Heart left ventricle (tissue), 16 donors: ENCODE measurements around the gene MUL1. TPM values are rescaled to one million over a fixed set of nuclear protein-coding genes. Genes with fewer than 3 reads are reported as not detected.
A peak's percentile ranks its signal among the peaks of the same experiment; 100 is the strongest.

Experiments used
- ATAC-seq, 4 donors: fragments of 200-7000 bp; cut with Tn5 transposase; one replicate each; pipeline ENCODE4 v1.9.1; 2020 to 2022; ENCODE audit warnings: moderate library complexity in 4 of 4, mild to moderate bottlenecking in 3 of 4, moderate number of reproducible peaks in 1 of 4
- DNase-seq, 5 donors: peaks; one replicate each; pipeline ENCODE4 v3.0.0-alpha.2; 2020
- H3K27ac ChIP-seq, 12 donors: fragments of 200-600 bp; sonication (generic) in 4 of 12; one replicate each; pipeline versions ENCODE4 v1.5.0 to v1.8.0; 2016 to 2022; ENCODE audit warnings: mild to moderate bottlenecking in 2 of 12
- H3K27me3 ChIP-seq, 9 donors: fragments of 200-600 bp; sonication (generic) in 2 of 9; one replicate each; pipeline versions ENCODE4 v1.5.1 to v1.8.0; 2016 to 2022; ENCODE audit warnings: mild to moderate bottlenecking in 3 of 9
- H3K36me3 ChIP-seq, 9 donors: fragments of 200-600 bp; sonication (generic) in 2 of 9; one replicate each; pipeline versions ENCODE4 v1.5.0 to v1.8.0; 2018 to 2022; ENCODE audit warnings: mild to moderate bottlenecking in 2 of 9
- H3K4me1 ChIP-seq, 12 donors: fragments of 200-600 bp; sonication (generic) in 4 of 12; one replicate each; pipeline versions ENCODE4 v1.5.0 to v1.8.0; 2016 to 2022; ENCODE audit warnings: mild to moderate bottlenecking in 3 of 12
- H3K4me3 ChIP-seq, 12 donors: fragments of 200-600 bp; sonication (generic) in 4 of 12; one replicate each; pipeline versions ENCODE4 v1.5.0 to v1.8.0; 2017 to 2022; ENCODE audit warnings: mild to moderate bottlenecking in 9 of 12, moderate library complexity in 4 of 12
- H3K9me3 ChIP-seq, 12 donors: fragments of 200-600 bp; sonication (generic) in 4 of 12; one replicate each; pipeline versions ENCODE4 v1.5.0 to v1.8.0; 2016 to 2022; ENCODE audit warnings: mild to moderate bottlenecking in 1 of 12
- POLR2A ChIP-seq, 2 donors: fragments of 450-650 bp; IDR thresholded peaks; one replicate each; pipeline ENCODE4 v1.6.1; 2017; ENCODE audit warnings: antibody characterized with exemption in 2 of 2, mild to moderate bottlenecking in 2 of 2, moderate library complexity in 2 of 2
- WGBS, 4 donors: extraction: QIAGEN DNeasy Blood & Tissue Kit in 2 of 4; methylation state at CpG; one replicate each; pipeline versions ENCODE4 v1.1.5 to v1.1.7; 2013 to 2018; 5-methylcytosine and 5-hydroxymethylcytosine counted together
- intact Hi-C, 10 donors: fragments of 100-400 bp; cut with DNase I; formaldehyde crosslinking; loops; one replicate each; pipeline versions ENCODE4 v1.11.1 to v1.14.2; 2022
- polyA plus RNA-seq, 2 donors: library from polyadenylated mRNA; stranded (reverse); fragments of 200-250 nt; gene quantifications; one replicate each; pipeline ENCODE4 v1.2.3, GENCODE V29; 2013
- total RNA-seq, 9 donors: library from RNA; depleted of rRNA in 2 of 9; stranded (reverse); fragments of >200 nt in 2 of 9; fragmentation: NEBNext Ultra II Directional in 3 of 9; extraction: Animal tissue kit (Norgen Biotek cat#: 25700) in 3 of 9; gene quantifications; one replicate each; pipeline versions ENCODE4 v1.1.0 to v1.2.4, GENCODE V29; 2016 to 2023
- TF ChIP-seq, protein P1 (sequence below), 12 donors: fragments of 200-600 bp; sonication (generic) in 4 of 12; IDR thresholded peaks; one replicate each; pipeline versions ENCODE4 v1.5.0 to v1.8.0; 2018 to 2022; ENCODE audit warnings: antibody characterized with exemption in 12 of 12, mild to moderate bottlenecking in 5 of 12
- donor health status: ischemic (EF 13 %, LVEDD 7.1; RV severe dilation, severe dysfunction).
- donor health status: healthy with polysubstance abuse.
- donor health status: DM: no; HTN: yes; CAD: no.
- donor health status: DM: no; HTN: no; CAD: no.
- donor health status: ischemic (EF 25% LVEDD 6.9; RV normal size, moderate dysfunction).
- donor health status: ischemic (EF 25% LVEDD 5.7; RV mildly dilated, moderate dysfunction).
- donor health status: healthy.
- donor health status: DM: yes; HTN: yes; CAD: no.
- donor health status: ischemic (EF 35%, LVEDD 5.7; RV mildly dilated, moderate dysfunction).
- donor health status: nonischemic (EF 11% LVEDD 7.7; RV severe dilation, severe dysfunction).
- donor health status: DM: yes; HTN: yes; CAD: no.
- donor health status: PGD.
- donor health status: ischemic (EF 29% LVEDD 5.4; RV normal size, mild dysfunction).
- donor health status: nonischemic (EF 23%, LVEDD 6.1; RV moderate dilation, normal function).

MUL1 gene
- total and polyA plus RNA-seq, 11 donors: 12.4 to 57.3 (median 41.2) TPM

DNA sequence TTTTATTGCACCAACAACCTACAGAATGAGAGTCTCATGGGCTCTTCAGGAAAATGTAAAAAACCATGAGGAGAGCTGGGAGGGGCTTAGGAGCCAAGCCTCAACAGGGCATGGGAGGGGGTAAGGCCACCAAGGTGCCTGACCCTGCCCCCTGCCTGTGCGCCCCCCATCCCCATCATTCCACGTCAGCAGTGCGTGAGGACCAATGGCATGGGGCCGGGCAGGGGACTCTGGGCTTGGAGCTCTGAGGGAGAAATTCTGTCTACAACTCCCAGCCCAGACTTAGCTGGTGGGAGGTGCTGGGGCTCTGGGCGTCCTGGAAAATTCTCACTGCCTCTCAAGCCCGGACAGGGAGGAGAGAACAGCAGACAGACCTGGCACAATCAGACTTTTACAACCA lies 16.8 kb downstream of the MUL1 start:
- WGBS, 4 donors: 62 to 84% (median 75%) methylated on average over 6 of the region's 6 CpGs
- intact Hi-C loops: loop anchor here (5.0 to 10.0 kb wide), 9 partner anchors 114 to 576 kb away; no protein-coding TSS in a partner anchor
- H3K4me1 ChIP-seq: peaks cover 0 to 33% (median 20%) of the 10 kb centered on the region in 12 donors
- ATAC-seq: no peak
- TF ChIP-seq, protein P1, sequence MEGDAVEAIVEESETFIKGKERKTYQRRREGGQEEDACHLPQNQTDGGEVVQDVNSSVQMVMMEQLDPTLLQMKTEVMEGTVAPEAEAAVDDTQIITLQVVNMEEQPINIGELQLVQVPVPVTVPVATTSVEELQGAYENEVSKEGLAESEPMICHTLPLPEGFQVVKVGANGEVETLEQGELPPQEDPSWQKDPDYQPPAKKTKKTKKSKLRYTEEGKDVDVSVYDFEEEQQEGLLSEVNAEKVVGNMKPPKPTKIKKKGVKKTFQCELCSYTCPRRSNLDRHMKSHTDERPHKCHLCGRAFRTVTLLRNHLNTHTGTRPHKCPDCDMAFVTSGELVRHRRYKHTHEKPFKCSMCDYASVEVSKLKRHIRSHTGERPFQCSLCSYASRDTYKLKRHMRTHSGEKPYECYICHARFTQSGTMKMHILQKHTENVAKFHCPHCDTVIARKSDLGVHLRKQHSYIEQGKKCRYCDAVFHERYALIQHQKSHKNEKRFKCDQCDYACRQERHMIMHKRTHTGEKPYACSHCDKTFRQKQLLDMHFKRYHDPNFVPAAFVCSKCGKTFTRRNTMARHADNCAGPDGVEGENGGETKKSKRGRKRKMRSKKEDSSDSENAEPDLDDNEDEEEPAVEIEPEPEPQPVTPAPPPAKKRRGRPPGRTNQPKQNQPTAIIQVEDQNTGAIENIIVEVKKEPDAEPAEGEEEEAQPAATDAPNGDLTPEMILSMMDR (IDR thresholded peaks at IDR 0.05): no peak
- TF ChIP-seq POLR2A (IDR thresholded peaks at IDR 0.05): no peak
- no peaks in the 10 kb centered on the region for H3K9me3 ChIP-seq
- peaks cover 0 to 23% (median 12%) of the 10 kb centered on the region in 9 donors for H3K27me3 ChIP-seq
- no peak overlapping the region for H3K27ac ChIP-seq
- DNase-seq: no peak
- no peaks in the 10 kb centered on the region for H3K36me3 ChIP-seq
- H3K4me3 ChIP-seq: no peak overlapping the region

DNA sequence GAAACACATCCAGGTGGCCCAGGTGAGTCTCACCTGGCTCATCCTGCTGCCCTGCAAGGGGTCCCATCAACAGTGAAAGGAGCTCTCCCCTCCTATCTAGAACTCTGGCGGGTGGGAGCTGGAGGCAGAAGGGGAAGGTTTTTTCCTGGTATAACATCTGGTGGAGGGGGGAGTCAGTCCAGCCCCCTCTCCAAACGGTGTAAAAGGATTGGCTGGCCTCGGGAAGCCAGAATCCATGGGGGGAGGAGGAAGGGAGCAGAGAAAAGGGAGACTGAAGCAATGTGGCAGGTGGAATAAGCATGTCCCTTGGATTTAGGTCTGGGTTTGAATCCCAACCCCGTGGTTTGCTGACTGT lies 20.7 kb downstream of the MUL1 start:
- intact Hi-C loops: no loop called here
- Histone ChIP-seq H3K4me1 (peaks cover 0 to 38% (median 16%) of the 10 kb centered on the region in 12 donors), H3K27me3 (peaks cover 14 to 58% (median 36%) of the 10 kb centered on the region in 9 donors), H3K36me3 (peaks cover 0 to 3% (median 0%) of the 10 kb centered on the region in 9 donors), H3K4me3 (peak overlapping the region in 8 of 12 donors; percentile 48 to 69 (median 62)), H3K27ac (peak overlapping the region in 7 of 12 donors; percentile 77 to 92 (median 86)), H3K9me3 (no peaks in the 10 kb centered on the region)
- DNase-seq (no peak), ATAC-seq (no peak)
- WGBS, 4 donors: 4 to 20% (median 13%) methylated on average over 4 of the region's 4 CpGs
- TF ChIP-seq, protein P1 (IDR thresholded peaks at IDR 0.05): no peak
- TF ChIP-seq POLR2A (IDR thresholded peaks at IDR 0.05): no peak

DNA sequence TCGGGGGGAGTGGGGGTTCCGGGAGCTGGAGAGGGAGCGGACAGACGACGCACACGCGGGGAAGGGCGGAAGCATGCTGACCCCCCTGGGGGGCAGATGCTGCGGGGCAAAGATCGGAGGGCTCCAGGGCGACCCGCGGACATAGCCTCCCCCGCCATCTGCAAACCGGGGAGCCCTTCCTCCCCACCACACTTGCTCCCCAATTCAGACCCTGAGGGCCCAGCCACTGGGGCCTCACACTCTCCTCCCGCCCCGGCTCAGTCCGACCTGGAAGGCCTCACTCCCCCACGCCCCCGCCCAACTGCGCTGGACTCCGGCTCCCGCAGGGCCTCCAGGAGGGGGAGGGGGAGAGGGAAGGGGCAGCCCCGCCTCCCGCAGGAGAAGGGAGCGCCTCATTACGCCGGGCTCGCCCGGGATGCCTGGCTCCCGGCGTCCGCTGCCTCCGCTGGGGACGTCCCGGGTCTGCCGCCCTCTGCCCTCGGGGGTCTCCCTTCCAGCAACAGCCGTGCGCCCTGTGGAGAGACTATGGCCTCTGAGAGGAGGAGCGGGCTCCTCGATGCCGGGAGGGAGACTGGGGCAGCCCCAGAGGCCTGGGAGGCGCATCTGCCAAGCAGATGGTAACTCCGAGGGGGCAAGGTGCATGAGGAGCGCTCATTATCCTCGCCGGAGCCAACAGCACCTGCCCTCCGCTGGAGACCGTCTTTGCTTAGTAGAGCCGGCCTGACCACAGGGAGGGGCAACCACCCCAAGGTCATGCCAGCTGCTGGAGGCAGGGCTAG lies 21.3 kb downstream of the MUL1 start:
- DNase-seq: peak; percentile 82 to 88 (median 82)
- intact Hi-C loops: no loop called here
- peak; percentile 33 to 80 (median 72) for ATAC-seq

More for the DNA sequence above, 21.3 kb downstream of the MUL1 start:
- Histone ChIP-seq H3K4me3 (peak overlapping the region; percentile 43 to 70 (median 61)), H3K4me1 (peaks cover 0 to 38% (median 16%) of the 10 kb centered on the region in 12 donors), H3K9me3 (no peaks in the 10 kb centered on the region), H3K27ac (peak overlapping the region; percentile 42 to 92 (median 82)), H3K36me3 (peaks cover 0 to 3% (median 0%) of the 10 kb centered on the region in 9 donors), H3K27me3 (peaks cover 14 to 62% (median 41%) of the 10 kb centered on the region in 9 donors)
- WGBS, 4 donors: 2 to 4% (median 3%) methylated on average over 18 to 51 of the region's 51 CpGs
- TF ChIP-seq, protein P1 (IDR thresholded peaks at IDR 0.05): no peak
- no peak for TF ChIP-seq POLR2A (IDR thresholded peaks at IDR 0.05)
